HUDEP-2 (cell line): ENCODE measurements around the gene METTL25.
"Not testable (repeated sequence)": the region's sequence is repeated elsewhere in the genome, so short reads cannot be mapped to it uniquely, and the experiment has no call there.

Experiments
- DNase-seq, 76 experiments: peaks; one replicate each; lab custom pipeline; 2025; ENCODE audit not compliant: unreplicated experiment in 76 of 76; lab: John Stamatoyannopoulos, UW

Gene METTL25, protein sequence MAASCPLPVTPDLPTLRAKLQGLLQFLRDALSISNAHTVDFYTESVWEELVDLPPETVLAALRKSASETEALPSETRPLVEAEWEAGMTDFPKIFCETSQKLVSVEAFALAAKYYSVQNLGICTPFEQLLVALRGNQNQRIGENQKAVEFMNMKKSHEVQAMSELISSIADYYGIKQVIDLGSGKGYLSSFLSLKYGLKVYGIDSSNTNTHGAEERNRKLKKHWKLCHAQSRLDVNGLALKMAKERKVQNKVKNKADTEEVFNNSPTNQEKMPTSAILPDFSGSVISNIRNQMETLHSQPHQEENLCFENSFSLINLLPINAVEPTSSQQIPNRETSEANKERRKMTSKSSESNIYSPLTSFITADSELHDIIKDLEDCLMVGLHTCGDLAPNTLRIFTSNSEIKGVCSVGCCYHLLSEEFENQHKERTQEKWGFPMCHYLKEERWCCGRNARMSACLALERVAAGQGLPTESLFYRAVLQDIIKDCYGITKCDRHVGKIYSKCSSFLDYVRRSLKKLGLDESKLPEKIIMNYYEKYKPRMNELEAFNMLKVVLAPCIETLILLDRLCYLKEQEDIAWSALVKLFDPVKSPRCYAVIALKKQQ

DNA sequence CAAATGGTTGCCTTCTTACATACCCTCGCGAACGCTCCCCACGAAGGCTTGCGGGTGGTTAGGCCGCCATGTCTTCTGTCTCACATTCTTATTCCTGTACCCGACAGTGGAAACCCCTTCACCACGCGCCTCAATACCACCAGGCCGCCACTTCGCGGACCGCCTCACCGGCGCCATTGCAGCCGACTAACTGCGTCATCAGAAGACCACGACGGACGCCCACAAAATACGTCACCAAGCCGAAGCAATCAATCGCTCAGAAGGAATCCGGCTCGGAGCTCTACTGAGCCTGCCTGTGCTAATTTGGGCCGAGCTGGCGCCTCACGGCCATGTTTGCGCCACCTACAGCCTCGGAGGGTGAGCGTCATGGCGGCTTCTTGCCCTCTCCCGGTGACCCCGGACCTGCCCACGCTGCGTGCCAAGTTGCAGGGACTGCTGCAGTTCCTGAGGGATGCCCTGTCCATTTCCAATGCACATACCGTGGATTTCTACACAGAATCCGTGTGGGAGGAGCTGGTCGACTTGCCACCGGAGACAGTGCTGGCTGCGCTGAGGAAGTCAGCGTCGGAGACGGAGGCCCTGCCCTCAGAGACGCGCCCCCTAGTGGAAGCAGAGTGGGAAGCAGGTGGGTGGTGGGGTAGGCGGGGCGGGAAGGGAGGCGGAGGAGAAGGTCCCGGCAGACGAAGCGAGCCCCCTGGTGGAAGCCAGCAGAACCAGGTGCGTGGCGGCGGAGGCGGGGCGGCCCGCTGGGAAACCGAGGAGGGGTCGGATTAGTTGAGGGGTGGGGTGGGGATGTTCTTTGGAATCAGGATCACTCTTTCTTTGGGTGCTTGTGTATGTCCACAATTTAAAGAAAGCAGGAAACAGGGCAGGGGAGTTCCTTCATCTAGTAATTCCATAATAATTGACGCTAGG lies at the start of gene METTL25, which contains the start of gene CCDC59:
METTL25 (plus strand) TSS at position 330 of the 915 bp plus-strand sequence; CDS start at position 367, 37 bp downstream.
CCDC59 (minus strand) TSS at position 188 of the 915 bp plus-strand sequence; CDS start at position 177, 11 bp downstream.
- DNase-seq = peak; percentile 26 to 98 (median 91)

- DNase-seq = no peak
These were observed 43.9 kb upstream of the METTL25 start for GRCh38 chr12:82314406-82314892.

DNA sequence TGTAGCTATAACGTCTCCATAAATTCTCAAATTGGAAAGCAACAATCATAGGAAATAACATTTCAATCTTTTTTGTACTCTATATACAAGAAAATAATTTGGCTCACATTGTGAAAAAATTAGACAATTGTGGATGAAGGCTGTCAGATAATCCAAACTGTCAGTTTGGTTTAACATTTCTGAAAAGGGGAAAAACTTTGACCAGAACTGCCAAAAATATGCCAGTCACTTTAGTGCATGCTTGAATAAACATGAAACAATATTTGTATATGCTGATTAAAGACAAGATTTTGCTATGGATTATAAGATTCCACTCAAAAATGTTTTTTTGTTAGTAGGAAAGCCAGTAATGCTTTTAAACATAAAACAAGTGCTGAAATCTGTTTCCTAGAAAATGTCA lies 39.1 kb upstream of the METTL25 start:
- DNase-seq = no peak

DNA sequence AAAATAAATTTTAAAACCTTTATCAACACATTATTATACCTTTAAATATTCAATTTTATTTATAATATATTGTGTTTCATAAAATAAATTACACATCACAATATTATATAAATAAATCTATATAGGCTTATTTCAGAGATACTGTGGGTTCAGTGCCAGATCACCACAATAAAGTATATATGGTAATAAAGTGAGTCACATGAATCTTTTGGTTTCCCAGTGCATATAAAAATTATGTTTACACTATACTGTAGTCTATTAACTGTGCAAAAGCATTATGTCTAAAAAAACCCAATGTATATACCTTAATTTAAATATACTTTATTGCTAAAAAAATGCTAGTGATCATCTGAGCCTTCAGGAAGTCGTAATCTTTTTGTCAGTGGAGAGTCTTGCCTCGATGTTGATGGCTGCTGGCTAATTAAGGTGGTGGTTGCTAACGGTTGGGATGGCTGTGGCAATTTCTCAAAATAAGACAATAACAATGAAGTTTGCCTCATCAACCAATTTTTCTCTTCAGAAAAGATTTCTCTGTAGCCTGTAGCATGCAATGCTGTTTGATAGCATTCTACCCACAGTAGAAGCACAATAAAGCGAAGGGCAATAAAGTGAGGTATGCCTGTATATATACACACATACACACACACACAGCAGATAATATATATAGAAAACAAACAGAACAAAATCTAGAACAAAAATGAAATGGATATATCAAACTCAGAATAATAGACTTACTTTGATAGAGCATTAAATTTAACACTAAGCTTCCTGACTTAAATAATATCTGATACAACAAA lies 32.6 kb upstream of the METTL25 start:
- DNase-seq = no peak

DNA sequence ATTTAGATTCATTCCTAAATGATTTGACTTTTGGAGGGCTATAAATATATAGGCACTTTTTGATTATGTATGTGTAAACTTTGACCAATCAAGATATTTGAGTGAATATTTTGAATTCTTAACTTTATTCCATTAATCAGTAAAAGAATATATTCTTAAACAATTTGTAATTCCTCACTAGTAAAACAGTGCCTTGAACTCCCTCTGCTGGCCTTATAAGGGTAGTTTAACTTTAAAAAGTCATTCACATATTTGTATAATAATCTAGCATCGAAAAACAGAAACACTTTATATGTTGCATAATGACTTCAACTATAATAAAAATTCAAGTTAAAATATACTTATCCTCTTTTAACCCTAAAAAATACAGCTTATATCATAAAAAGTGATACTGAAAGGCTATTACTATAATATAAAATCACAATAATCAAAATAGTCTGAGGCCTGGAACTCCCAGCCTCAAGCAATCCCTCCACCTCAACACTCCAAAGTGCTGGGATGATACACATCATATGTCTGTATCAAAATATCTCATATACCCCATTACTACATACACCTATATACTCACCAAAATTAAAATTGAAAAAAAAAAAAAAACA lies 31.3 kb upstream of the METTL25 start:
- DNase-seq = peak in 10 of 76 experiments; percentile 3 to 24 (median 4)

DNA sequence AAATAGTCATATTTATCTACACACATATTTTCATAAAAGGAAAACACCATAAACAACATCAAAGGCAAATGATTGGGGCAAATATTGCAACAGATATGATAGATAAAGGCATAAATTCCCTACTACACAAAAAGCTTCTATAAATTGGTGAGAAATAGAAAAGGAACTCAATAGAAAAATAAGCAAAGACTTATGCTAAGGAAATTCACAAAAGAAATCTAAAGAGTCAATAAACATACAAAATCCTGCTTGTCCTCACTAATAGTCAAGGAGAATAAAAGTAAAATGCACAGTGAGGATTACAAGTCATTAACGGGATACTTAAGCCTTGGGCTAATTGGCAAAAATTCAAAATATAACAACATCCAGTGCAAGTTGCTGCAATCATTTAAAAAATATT lies 30.5 kb upstream of the METTL25 start:
- no peak for DNase-seq

- DNase-seq = no peak
These were observed 28.8 kb upstream of the METTL25 start for GRCh38 chr12:82329508-82329907.

DNA sequence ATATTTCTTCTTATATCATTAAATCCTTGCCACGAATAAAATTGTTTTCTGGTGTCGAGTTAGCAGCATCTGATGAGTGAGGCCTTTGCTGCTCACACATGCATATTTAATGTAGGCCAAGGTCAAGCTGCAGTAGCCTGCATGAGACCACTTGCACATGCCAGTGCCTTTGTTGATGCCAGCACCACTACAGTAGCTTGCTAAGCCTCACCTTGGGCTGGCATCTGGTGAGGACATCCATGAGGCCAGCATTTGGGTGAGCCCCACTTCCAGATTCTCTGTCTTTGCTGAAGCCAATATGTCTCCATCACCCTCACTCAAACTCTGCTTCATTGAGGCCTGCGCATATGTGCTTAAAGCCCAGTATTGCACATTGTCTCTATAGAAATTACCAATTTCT lies 8.2 kb upstream of the METTL25 start:
- no peak for DNase-seq

GRCh38 chr12:82351390-82351789 lies 6.9 kb upstream of the METTL25 start:
- peak in 17 of 76 experiments; percentile 1 to 44 (median 16) for DNase-seq

DNA sequence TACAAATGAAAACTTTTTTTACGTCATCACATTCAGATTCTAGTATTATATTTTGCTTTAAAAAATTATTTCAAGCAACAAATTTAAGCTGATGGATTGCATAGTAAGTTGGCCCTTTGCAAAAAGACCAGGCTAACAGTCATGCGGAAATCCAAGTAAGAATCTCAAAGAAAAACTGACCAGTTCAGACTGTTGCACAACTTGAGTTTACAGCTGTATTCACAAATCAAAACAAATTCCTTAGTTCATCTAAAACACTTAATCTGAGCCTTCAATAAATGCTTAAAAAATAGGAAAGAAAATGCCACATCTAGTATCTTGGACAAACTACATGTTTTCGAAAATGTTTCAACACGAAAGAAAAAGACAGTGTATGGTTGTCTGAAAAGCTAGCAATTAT lies 989 bp upstream of the METTL25 start:
- DNase-seq = no peak

DNA sequence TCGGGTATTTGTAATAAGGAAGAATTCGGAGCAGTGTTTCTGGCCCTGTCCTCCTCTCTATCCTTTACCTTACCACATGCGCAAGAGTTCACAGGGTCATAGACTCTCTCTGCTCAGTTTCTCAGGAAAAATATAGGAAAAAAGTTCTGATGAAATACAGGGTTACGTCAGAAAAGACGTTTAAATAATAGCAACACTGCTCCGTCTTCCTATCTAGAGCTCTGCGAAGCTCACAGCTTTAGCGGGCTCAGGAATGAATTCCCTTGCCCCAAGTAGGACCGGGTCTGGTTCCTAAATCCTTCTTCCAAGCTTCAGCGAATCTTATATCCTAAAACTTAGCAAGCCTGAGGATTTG lies 507 bp upstream of the METTL25 start:
- DNase-seq = no peak

DNA sequence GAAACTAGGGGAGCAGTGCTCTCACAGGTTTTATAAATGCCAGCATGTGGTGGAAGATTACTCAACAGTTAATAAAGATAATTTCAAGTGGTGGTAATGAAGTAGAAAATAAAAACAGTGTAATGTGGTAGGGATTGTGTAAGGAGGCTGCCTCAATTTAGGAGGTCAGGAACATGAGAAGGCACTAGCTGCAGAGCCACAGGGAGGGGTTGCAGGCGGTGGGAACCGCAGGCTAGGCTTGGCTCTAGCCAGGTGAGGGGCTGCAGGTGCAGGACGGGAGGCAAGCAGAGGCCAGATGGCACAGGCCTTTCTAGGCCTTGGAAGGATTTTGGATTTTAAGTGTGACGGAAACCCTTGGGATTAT lies 768 bp downstream of the METTL25 start:
- DNase-seq = peak in 4 of 76 experiments; percentile 5 to 36 (median 14)

DNA sequence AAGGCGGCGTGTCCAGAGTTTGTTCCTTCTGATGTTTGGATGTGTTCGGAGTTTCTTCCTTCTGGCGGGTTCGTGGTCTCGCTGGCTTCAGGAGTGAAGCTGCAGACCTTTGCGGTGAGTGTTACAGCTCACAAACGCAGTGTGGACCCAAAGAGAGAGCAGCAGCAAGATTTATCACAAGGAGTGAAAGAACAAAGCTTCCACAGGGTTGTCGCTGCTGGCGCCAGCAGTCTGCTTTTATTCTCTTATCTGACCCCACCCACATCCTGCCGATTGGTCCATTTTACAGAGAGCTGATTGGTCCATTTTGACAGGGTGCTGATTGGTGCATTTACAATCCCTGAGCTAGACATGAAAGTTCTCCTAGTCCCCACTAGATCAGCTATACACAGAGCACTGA lies 2.5 kb downstream of the METTL25 start:
- DNase-seq = not testable (repeated sequence)

- DNase-seq = no peak
These were observed 3.2 kb downstream of the METTL25 start for GRCh38 chr12:82361461-82361915.

GRCh38 chr12:82363990-82364389 lies 5.7 kb downstream of the METTL25 start:
- no peak for DNase-seq

- no peak for DNase-seq
These were observed 7.9 kb downstream of the METTL25 start for GRCh38 chr12:82366197-82366596.

DNA sequence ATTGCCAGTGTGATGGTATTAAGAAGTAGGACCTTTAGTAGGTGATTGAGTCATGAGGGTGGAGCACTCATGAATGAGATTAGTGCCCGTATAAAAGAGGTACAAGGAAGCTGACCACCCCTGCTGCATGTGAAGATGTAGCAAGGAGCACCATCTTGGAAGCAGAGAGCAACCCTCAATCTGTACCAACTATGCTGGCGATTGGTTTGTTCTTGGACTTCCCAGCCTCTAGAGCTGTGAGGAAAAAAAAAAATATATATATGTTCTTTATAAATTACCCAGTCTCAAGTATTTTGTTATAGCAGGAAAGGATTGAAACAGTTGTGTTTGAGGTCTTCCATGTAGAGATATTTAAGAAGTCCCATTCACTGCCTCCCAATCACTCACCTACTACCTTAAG lies 16.9 kb downstream of the METTL25 start:
- no peak for DNase-seq

GRCh38 chr12:82378997-82379396 lies 20.7 kb downstream of the METTL25 start:
- DNase-seq = no peak

DNA sequence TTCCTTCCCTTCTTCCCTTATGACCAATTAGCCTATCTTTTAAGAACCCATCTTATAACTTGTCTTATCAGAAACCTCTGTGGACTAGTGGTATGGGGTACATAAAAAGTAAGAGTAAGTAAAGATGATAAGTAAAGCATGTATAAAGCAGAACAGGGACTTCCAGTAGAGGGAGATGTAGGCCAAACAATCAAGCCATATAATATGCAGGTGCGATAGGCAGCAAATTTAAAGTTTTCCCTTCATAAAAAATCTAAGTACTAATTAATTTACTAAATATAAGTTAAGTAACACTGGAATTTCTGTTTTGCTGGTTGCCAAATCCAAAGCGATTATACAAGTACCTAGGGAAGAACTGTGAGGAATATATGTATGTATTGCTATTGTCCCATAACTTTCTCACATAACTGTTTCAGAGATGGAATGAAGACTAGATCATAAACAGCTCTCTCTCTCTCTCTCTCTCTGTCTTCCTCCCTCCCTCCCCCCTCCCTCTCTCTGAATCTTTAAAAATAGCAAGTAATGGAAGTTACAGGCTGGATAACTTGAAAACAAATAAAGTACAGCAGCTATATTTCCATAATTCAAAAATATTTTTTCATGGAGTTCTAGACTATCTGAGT lies 25.7 kb downstream of the METTL25 start:
- peak in 2 of 76 experiments; percentile 6 to 7 for DNase-seq
